ENCODE results near the gene ABCC11. TPM values are rescaled to one million over a fixed set of nuclear protein-coding genes. Genes with fewer than 3 reads are reported as not detected.
"Not testable (repeated sequence)": the region's sequence is repeated elsewhere in the genome, so short reads cannot be mapped to it uniquely, and the experiment has no call there.

ABCC11 gene
- total RNA-seq, 1 donor from 2014 or later: not detected

- Histone ChIP-seq H3K36me3 (no peaks in the 10 kb centered on the region), H3K79me2 (ENCODE audit: low read depth) (peaks cover 47% of the 10 kb centered on the region), H3K27me3 (no peaks in the 10 kb centered on the region), H3K27ac (no peak overlapping the region), H3K4me1 (peaks cover 6% of the 10 kb centered on the region), H3K4me3 (peak overlapping the region; percentile 88), H3K9me3 (ENCODE audit: low read depth) (no peaks in the 10 kb centered on the region), H2AFZ (replicated peaks) (peak overlapping the region; percentile 86), H4K20me1 (ENCODE audit: low read depth) (peaks cover 15% of the 10 kb centered on the region), H3F3A (ENCODE audit: low read depth) (peaks cover 4% of the 10 kb centered on the region), H3K4me2 (peak overlapping the region; percentile 92), H3K9ac (peak overlapping the region; percentile 77)
- Mint-ChIP-seq H3K4me3 (peak overlapping the region; percentile 90), H3K27ac (peak overlapping the region; percentile 11), H3K27me3 (ENCODE audit: insufficient read depth, low read depth) (peaks cover 3% of the 10 kb centered on the region), H3K36me3 (no peaks in the 10 kb centered on the region), H3K4me1 (peaks cover 14% of the 10 kb centered on the region), H3K9me3 (peaks cover 8% of the 10 kb centered on the region)
- TF ChIP-seq EZH2phosphoT487 (IDR thresholded peaks at IDR 0.05) (no peak), CTCF (IDR thresholded peaks at IDR 0.05) (no peak), EZH2 (IDR thresholded peaks at IDR 0.05) (no peak)
- no peak for DNase-seq (ENCODE audit: low spot score)
Measured at GRCh38 chr16:48244863-48245195, 2.5 kb downstream of the ABCC11 start.

GRCh38 chr16:48244080-48244862, 3.1 kb downstream of the ABCC11 start, which contains the start of gene LONP2:
Gene LONP2 (plus strand): TSS chr16:48244300. CDS start chr16:48244389, 89 bp downstream.
- Histone ChIP-seq H2AFZ (replicated peaks) (peak within 1 kb of the TSS; percentile 86), H3K27me3 (no peaks in the 10 kb centered on the region), H3F3A (ENCODE audit: low read depth) (peaks cover 4% of the 10 kb centered on the region), H3K9me3 (ENCODE audit: low read depth) (no peaks in the 10 kb centered on the region), H3K4me2 (peak within 1 kb of the TSS; percentile 92), H3K9ac (peak within 1 kb of the TSS; percentile 77), H4K20me1 (ENCODE audit: low read depth) (peaks cover 15% of the 10 kb centered on the region), H3K4me3 (peak within 1 kb of the TSS; percentile 88), H3K36me3 (no peaks in the 10 kb centered on the region), H3K4me1 (peaks cover 6% of the 10 kb centered on the region), H3K27ac (no peak within 1 kb of the TSS), H3K79me2 (ENCODE audit: low read depth) (peaks cover 43% of the 10 kb centered on the region)
- peaks cover 14% of the 10 kb centered on the region for H3K4me1 Mint-ChIP-seq
- H3K4me3 Mint-ChIP-seq: peak within 1 kb of the TSS; percentile 92
- H3K27me3 Mint-ChIP-seq (ENCODE audit: insufficient read depth, low read depth): peaks cover 3% of the 10 kb centered on the region
- H3K36me3 Mint-ChIP-seq: no peaks in the 10 kb centered on the region
- DNase-seq (ENCODE audit: low spot score): peak; percentile 88
- peak within 1 kb of the TSS; percentile 85 for H3K27ac Mint-ChIP-seq
- peaks cover 10% of the 10 kb centered on the region for H3K9me3 Mint-ChIP-seq
- no peak for TF ChIP-seq CTCF (IDR thresholded peaks at IDR 0.05)
- TF ChIP-seq EZH2phosphoT487 (IDR thresholded peaks at IDR 0.05): no peak
- no peak for TF ChIP-seq EZH2 (IDR thresholded peaks at IDR 0.05)

- not testable (repeated sequence) for H3K36me3 ChIP-seq; H3K27me3 Mint-ChIP-seq (ENCODE audit: insufficient read depth, low read depth); H3K79me2 ChIP-seq (ENCODE audit: low read depth); H3K9me3 ChIP-seq (ENCODE audit: low read depth); H2AFZ ChIP-seq (replicated peaks); H3F3A ChIP-seq (ENCODE audit: low read depth); H3K9me3 Mint-ChIP-seq; H4K20me1 ChIP-seq (ENCODE audit: low read depth); H3K4me3 Mint-ChIP-seq; H3K27me3 ChIP-seq; H3K4me3 ChIP-seq; H3K4me1 ChIP-seq; H3K36me3 Mint-ChIP-seq; H3K9ac ChIP-seq; H3K4me1 Mint-ChIP-seq; H3K27ac Mint-ChIP-seq; DNase-seq (ENCODE audit: low spot score); H3K4me2 ChIP-seq; H3K27ac ChIP-seq
Measured at GRCh38 chr16:48240147-48240546, 7.2 kb downstream of the ABCC11 start.

- Histone ChIP-seq H2AFZ (replicated peaks) (no peak overlapping the region), H3K36me3 (no peaks in the 10 kb centered on the region), H3K4me1 (no peaks in the 10 kb centered on the region), H3K9ac (no peak overlapping the region), H4K20me1 (ENCODE audit: low read depth) (no peaks in the 10 kb centered on the region), H3K79me2 (ENCODE audit: low read depth) (no peaks in the 10 kb centered on the region), H3K27me3 (no peaks in the 10 kb centered on the region), H3K4me3 (no peak overlapping the region), H3K9me3 (ENCODE audit: low read depth) (no peaks in the 10 kb centered on the region), H3K27ac (no peak overlapping the region), H3F3A (ENCODE audit: low read depth) (no peaks in the 10 kb centered on the region), H3K4me2 (no peak overlapping the region)
- TF ChIP-seq EZH2 (IDR thresholded peaks at IDR 0.05) (no peak), CTCF (IDR thresholded peaks at IDR 0.05) (no peak), EZH2phosphoT487 (IDR thresholded peaks at IDR 0.05) (no peak)
- H3K9me3 Mint-ChIP-seq: peaks cover 8% of the 10 kb centered on the region
- DNase-seq (ENCODE audit: low spot score): no peak
- H3K4me3 Mint-ChIP-seq: no peak overlapping the region
- no peak overlapping the region for H3K27ac Mint-ChIP-seq
- H3K27me3 Mint-ChIP-seq (ENCODE audit: insufficient read depth, low read depth): peaks cover 4% of the 10 kb centered on the region
- H3K36me3 Mint-ChIP-seq: no peaks in the 10 kb centered on the region
- no peaks in the 10 kb centered on the region for H3K4me1 Mint-ChIP-seq
Measured at GRCh38 chr16:48236286-48236685, 11.1 kb downstream of the ABCC11 start.

All from neural progenitor cell (in vitro differentiated cells).